Parathyroid adenoma (tissue), 2 donors: ENCODE data around the gene F3.
A peak's percentile ranks its signal among the peaks of the same experiment; 100 is the strongest.

Experiments used
- H2AFZ ChIP-seq: fragments of 300-600 bp; sonication (generic); one replicate; pipeline ENCODE4 v1.7.0; 2017; ENCODE audit warnings: antibody characterized with exemption, mild to moderate bottlenecking
- H3K27ac ChIP-seq: fragments of 300-600 bp; sonication (generic); one replicate; pipeline ENCODE4 v1.7.0; 2017
- H3K27me3 ChIP-seq: fragments of 300-600 bp; sonication (generic); one replicate; pipeline ENCODE4 v1.7.0; 2017; ENCODE audit warnings: low read length; ENCODE audit not compliant: control insufficient read depth, insufficient read depth
- H3K36me3 ChIP-seq: fragments of 300-600 bp; sonication (generic); one replicate; pipeline ENCODE4 v1.7.0; 2017; ENCODE audit warnings: low read length; ENCODE audit not compliant: control insufficient read depth, insufficient read depth
- H3K4me1 ChIP-seq: fragments of 300-600 bp; sonication (generic); one replicate; pipeline ENCODE4 v1.7.0; 2017; ENCODE audit warnings: control low read depth
- H3K4me2 ChIP-seq: fragments of 300-600 bp; sonication (generic); one replicate; pipeline ENCODE4 v1.7.0; 2017; ENCODE audit warnings: low read length
- H3K4me3 ChIP-seq: fragments of 300-600 bp; sonication (generic); one replicate; pipeline ENCODE4 v1.7.0; 2017; ENCODE audit warnings: low read depth, low read length
- H3K79me2 ChIP-seq: fragments of 300-600 bp; sonication (generic); one replicate; pipeline ENCODE4 v1.7.0; 2017; ENCODE audit warnings: control low read depth
- H3K9ac ChIP-seq: fragments of 300-600 bp; sonication (generic); one replicate; pipeline ENCODE4 v1.7.0; 2017; ENCODE audit warnings: mild to moderate bottlenecking
- H3K9me3 ChIP-seq: fragments of 300-600 bp; sonication (generic); one replicate; pipeline ENCODE4 v1.7.0; 2017; ENCODE audit warnings: low read length; ENCODE audit not compliant: control insufficient read depth
- TF ChIP-seq, protein P1 (sequence below): fragments of 300-600 bp; sonication (generic); IDR thresholded peaks from one replicate; pipeline ENCODE4 v1.7.0; 2017; ENCODE audit warnings: antibody characterized with exemption, mild to moderate bottlenecking
- donor health status: primary hyperparathyroidism.

The F3 gene

GRCh38 chr1:94526152-94526980, 15.2 kb downstream of the F3 start:
- Histone ChIP-seq H3K27ac (no peak overlapping the region), H2AFZ (no peak overlapping the region), H3K79me2 (no peaks in the 10 kb centered on the region), H3K4me2 (no peak overlapping the region), H3K9ac (no peak overlapping the region), H3K9me3 (no peaks in the 10 kb centered on the region), H3K4me1 (no peaks in the 10 kb centered on the region), H3K27me3 (no peaks in the 10 kb centered on the region), H3K36me3 (no peaks in the 10 kb centered on the region), H3K4me3 (no peak overlapping the region)
- TF ChIP-seq, protein P1, sequence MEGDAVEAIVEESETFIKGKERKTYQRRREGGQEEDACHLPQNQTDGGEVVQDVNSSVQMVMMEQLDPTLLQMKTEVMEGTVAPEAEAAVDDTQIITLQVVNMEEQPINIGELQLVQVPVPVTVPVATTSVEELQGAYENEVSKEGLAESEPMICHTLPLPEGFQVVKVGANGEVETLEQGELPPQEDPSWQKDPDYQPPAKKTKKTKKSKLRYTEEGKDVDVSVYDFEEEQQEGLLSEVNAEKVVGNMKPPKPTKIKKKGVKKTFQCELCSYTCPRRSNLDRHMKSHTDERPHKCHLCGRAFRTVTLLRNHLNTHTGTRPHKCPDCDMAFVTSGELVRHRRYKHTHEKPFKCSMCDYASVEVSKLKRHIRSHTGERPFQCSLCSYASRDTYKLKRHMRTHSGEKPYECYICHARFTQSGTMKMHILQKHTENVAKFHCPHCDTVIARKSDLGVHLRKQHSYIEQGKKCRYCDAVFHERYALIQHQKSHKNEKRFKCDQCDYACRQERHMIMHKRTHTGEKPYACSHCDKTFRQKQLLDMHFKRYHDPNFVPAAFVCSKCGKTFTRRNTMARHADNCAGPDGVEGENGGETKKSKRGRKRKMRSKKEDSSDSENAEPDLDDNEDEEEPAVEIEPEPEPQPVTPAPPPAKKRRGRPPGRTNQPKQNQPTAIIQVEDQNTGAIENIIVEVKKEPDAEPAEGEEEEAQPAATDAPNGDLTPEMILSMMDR: no peak

GRCh38 chr1:94524531-94524930, 17.0 kb downstream of the F3 start:
- H3K9me3 ChIP-seq: no peaks in the 10 kb centered on the region
- no peak overlapping the region for H3K4me2 ChIP-seq
- H3K36me3 ChIP-seq: no peaks in the 10 kb centered on the region
- no peaks in the 10 kb centered on the region for H3K79me2 ChIP-seq
- H3K9ac ChIP-seq: no peak overlapping the region
- no peak overlapping the region for H3K27ac ChIP-seq
- H2AFZ ChIP-seq: no peak overlapping the region
- TF ChIP-seq, protein P1: no peak
- H3K4me1 ChIP-seq: no peaks in the 10 kb centered on the region
- H3K27me3 ChIP-seq: no peaks in the 10 kb centered on the region
- H3K4me3 ChIP-seq: no peak overlapping the region

- no peaks in the 10 kb centered on the region for H3K9me3 ChIP-seq
- H3K9ac ChIP-seq: no peak overlapping the region
- TF ChIP-seq, protein P1: peak; percentile 34
These were observed 19.3 kb downstream of the F3 start for GRCh38 chr1:94522304-94522703.

GRCh38 chr1:94519351-94519750, 22.2 kb downstream of the F3 start:
- no peak overlapping the region for H3K4me2 ChIP-seq
- no peak overlapping the region for H3K9ac ChIP-seq
- no peaks in the 10 kb centered on the region for H3K36me3 ChIP-seq
- H3K4me3 ChIP-seq: no peak overlapping the region
- no peaks in the 10 kb centered on the region for H3K27me3 ChIP-seq
- H2AFZ ChIP-seq: no peak overlapping the region
- H3K27ac ChIP-seq: no peak overlapping the region
- H3K79me2 ChIP-seq: no peaks in the 10 kb centered on the region
- TF ChIP-seq, protein P1: no peak
- no peaks in the 10 kb centered on the region for H3K9me3 ChIP-seq
- no peaks in the 10 kb centered on the region for H3K4me1 ChIP-seq

More at GRCh38 chr1:94522304-94522703, 19.3 kb downstream of the F3 start:
- Histone ChIP-seq H3K36me3 (no peaks in the 10 kb centered on the region), H3K4me3 (no peak overlapping the region), H2AFZ (no peak overlapping the region), H3K79me2 (no peaks in the 10 kb centered on the region), H3K4me1 (no peaks in the 10 kb centered on the region), H3K27me3 (no peaks in the 10 kb centered on the region), H3K27ac (no peak overlapping the region), H3K4me2 (no peak overlapping the region)
